Mesothelial cell of epicardium (in vitro differentiated cells): Measurements from ENCODE around the gene NEK8. TPM values are rescaled to one million over a fixed set of nuclear protein-coding genes. Genes with fewer than 3 reads are reported as not detected.

Experiments used
- DNase-seq, 2 experiments: peaks; one replicate each; pipeline ENCODE4 v3.0.0; 2021; ENCODE audit warnings: low spot score in 2 of 2; ENCODE audit not compliant: unreplicated experiment in 2 of 2
- H3K27ac Mint-ChIP-seq: 2 replicates; pipeline ENCODE4 v1.8.0; 2021; ENCODE audit warnings: mixed read lengths
- H3K27me3 Mint-ChIP-seq: 2 replicates; pipeline ENCODE4 v1.8.0; 2021; ENCODE audit warnings: low read depth, mixed read lengths
- H3K36me3 Mint-ChIP-seq: 2 replicates; pipeline ENCODE4 v1.8.0; 2021; ENCODE audit warnings: mixed read lengths
- H3K4me1 Mint-ChIP-seq: 2 replicates; pipeline ENCODE4 v1.8.0; 2021; ENCODE audit warnings: mixed read lengths
- H3K4me3 Mint-ChIP-seq: 2 replicates; pipeline ENCODE4 v1.8.0; 2021; ENCODE audit warnings: mild to moderate bottlenecking, moderate library complexity, mixed read lengths
- H3K9me3 Mint-ChIP-seq: 2 replicates; pipeline ENCODE4 v1.8.0; 2021; ENCODE audit warnings: mixed read lengths
- total RNA-seq: library from RNA; stranded (reverse); gene quantifications from 3 replicates; pipeline ENCODE4 v1.2.1, GENCODE V29; 2021
- TF ChIP-seq, protein P1 (sequence below): fragments of 200-600 bp; sonication (generic); IDR thresholded peaks from one replicate; pipeline ENCODE4 v1.5.0; 2021; ENCODE audit warnings: antibody characterized with exemption; ENCODE audit not compliant: unreplicated experiment

The NEK8 gene
- total RNA-seq, 1 donor from 2014 or later: 7.6 TPM

DNA sequence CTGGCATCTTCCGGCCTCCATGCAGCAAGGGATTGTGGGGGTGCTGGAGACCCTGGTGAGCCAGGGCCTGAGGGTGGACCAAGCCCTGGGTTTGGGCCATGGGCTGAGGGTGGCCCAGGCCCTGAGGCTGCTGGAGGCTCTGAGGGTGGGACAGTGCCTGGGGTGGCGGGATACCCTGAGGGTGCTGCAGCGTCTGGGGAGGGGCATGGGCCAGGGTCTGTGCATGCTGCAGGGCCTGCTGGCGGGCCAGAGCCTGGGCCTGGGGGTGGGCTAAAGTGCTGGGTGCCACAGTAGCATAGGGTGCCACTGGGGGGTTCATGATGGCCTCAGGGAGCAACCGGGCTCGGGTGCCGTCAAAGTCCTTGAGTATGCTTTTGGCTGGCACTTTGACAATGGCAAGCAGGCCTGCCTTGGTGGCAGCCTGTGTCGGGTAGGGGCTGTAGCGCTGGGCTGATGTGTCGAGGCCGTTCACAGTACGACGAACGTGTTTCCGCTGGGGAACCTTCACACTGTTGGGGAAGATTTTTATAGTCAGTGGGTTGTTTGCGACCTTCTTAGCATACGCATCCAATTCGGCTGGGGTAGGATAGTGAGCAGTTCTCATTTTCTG is 30.8 kb downstream of the NEK8 start:
- H3K27ac Mint-ChIP-seq: no peak overlapping the region
- DNase-seq: no peak
- no peak overlapping the region for H3K4me3 Mint-ChIP-seq
- TF ChIP-seq, protein P1, sequence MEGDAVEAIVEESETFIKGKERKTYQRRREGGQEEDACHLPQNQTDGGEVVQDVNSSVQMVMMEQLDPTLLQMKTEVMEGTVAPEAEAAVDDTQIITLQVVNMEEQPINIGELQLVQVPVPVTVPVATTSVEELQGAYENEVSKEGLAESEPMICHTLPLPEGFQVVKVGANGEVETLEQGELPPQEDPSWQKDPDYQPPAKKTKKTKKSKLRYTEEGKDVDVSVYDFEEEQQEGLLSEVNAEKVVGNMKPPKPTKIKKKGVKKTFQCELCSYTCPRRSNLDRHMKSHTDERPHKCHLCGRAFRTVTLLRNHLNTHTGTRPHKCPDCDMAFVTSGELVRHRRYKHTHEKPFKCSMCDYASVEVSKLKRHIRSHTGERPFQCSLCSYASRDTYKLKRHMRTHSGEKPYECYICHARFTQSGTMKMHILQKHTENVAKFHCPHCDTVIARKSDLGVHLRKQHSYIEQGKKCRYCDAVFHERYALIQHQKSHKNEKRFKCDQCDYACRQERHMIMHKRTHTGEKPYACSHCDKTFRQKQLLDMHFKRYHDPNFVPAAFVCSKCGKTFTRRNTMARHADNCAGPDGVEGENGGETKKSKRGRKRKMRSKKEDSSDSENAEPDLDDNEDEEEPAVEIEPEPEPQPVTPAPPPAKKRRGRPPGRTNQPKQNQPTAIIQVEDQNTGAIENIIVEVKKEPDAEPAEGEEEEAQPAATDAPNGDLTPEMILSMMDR: no peak
- H3K9me3 Mint-ChIP-seq: no peaks in the 10 kb centered on the region
- no peaks in the 10 kb centered on the region for H3K27me3 Mint-ChIP-seq
- peaks cover 1% of the 10 kb centered on the region for H3K4me1 Mint-ChIP-seq
- peaks cover 9% of the 10 kb centered on the region for H3K36me3 Mint-ChIP-seq

DNA sequence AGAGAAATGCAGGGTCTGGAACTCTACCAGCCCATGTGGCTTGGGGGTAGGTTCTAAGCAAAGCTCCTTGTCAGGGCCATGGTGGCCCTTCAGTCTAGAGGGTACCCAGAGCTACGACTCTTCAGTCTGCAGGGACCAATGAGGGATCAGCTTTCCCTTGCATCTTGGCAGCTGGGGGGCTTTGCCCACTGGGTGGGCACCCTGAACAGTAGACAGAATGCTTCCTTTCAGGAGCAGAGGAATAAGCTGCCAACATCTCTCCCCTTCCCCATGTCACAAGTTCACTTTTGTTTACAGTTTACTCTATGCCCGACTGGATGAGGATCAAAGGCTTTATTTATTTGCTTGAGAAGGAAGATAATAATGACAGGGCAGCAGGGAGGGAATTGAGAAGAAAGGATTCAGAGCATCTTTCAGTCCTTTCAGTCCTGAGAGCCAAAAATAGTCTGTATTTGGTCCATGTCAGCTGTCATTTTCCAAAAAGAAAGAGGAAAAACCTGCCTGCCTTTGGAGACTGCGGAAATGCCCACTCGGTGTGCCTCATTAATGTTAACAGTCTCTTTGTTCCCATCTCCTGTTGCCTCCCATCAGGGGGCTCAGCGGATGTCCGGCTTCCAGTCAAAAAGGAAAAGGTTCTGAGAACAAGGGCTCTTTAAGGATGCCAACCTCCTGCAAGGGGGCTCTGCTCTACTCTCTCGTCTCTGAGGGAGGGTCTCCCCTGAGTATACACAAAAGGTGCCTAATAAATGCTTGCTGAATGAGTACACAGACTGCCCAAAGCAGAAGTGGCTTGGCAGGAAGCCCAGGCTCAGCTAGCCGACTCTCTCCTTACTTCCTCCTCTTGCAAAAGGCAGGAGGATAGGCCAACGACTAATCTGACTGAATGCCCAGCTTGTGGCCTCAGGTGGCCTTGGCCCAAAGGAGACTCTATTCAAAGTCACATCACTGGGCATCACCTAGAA is 32.3 kb downstream of the NEK8 start:
- Mint-ChIP-seq H3K27me3 (no peaks in the 10 kb centered on the region), H3K4me3 (no peak overlapping the region), H3K36me3 (peaks cover 13% of the 10 kb centered on the region), H3K27ac (no peak overlapping the region), H3K9me3 (no peaks in the 10 kb centered on the region), H3K4me1 (peaks cover 1% of the 10 kb centered on the region)
- DNase-seq: no peak
- TF ChIP-seq, protein P1: no peak

DNA sequence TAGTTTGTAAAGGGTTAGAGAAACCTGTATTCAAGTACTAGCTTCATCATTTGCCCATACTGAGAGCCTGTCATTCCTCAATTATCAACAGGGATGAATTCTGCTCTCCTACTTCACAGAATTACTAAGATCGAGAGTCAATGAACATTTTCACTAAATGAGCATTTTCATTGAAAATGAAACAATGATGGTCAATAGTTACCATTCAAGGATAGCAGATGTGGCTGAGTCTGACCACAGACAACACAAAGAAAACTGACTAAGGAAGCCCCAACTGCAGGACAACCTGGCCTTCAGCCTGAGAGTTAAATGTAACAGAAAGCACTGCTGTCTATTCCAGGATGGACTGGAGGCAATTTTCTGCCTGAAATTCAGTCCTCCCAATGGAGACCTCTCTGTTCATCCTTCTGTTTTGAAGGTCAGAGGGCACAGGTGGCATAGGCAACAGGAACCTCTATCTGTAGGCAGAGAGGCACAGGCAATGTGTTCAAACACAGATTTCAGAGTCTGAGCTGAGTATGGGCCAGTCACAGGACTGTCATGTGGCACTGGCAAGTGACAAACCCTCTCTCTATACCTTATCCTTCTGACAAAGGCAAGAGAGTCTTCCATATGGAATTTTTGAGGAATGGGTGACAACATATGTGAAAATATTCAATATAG is 34.7 kb downstream of the NEK8 start:
- Mint-ChIP-seq H3K27ac (no peak overlapping the region), H3K9me3 (no peaks in the 10 kb centered on the region), H3K4me1 (peaks cover 1% of the 10 kb centered on the region), H3K36me3 (peaks cover 9% of the 10 kb centered on the region), H3K4me3 (no peak overlapping the region), H3K27me3 (no peaks in the 10 kb centered on the region)
- no peak for DNase-seq
- TF ChIP-seq, protein P1: no peak

DNA sequence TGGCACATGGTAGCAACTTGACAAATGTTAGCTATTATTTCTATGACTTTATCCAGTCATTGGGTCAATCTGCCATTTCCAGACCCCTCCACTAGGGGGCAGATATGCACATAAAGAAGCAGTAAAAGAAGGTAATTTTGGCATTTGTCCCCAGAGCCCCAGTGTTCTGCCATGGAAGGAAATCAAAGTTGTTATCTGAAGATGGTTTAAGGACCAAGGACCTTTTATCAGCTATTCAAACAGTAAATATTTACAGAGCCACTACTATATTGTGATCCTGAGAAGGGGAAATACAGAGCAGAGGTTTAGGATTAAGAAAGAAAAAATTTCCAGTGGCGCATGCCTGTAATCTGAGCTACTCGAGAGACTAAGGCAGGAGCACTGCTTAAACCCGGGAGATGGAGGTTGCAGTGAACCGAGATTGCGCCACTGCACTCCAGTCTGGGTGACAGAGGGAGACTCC is 35.2 kb downstream of the NEK8 start:
- H3K9me3 Mint-ChIP-seq: no peaks in the 10 kb centered on the region
- no peaks in the 10 kb centered on the region for H3K27me3 Mint-ChIP-seq

DNA sequence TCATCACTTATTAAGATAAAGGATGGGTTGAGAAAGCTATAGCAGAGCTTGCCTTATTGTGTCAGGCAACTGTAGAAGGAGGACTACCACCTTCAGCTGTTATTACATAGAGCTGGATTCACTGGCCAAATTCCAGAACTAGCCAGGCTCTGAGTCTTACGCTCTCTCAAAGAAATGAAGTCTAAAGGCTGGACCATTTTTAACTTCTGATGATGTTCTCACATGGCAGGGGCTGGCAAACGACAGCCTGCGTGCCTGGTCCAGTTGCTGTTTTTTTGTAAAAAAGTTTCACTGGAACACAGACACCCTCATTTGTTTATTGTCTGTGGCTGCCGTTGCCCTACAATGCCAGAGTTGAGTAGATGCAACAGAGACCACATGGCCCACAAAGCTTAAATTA is 36.5 kb downstream of the NEK8 start:
- Mint-ChIP-seq H3K27me3 (no peaks in the 10 kb centered on the region), H3K36me3 (peaks cover 9% of the 10 kb centered on the region), H3K27ac (no peak overlapping the region), H3K9me3 (no peaks in the 10 kb centered on the region), H3K4me1 (peaks cover 1% of the 10 kb centered on the region), H3K4me3 (no peak overlapping the region)
- TF ChIP-seq, protein P1: no peak
- no peak for DNase-seq

More for the DNA sequence above, 35.2 kb downstream of the NEK8 start:
- TF ChIP-seq, protein P1: peak; percentile 99
- H3K4me1 Mint-ChIP-seq: peaks cover 1% of the 10 kb centered on the region
- H3K4me3 Mint-ChIP-seq: no peak overlapping the region
- H3K27ac Mint-ChIP-seq: peak overlapping the region; percentile 78
- H3K36me3 Mint-ChIP-seq: peaks cover 9% of the 10 kb centered on the region
- DNase-seq: peak in 1 of 2 experiments; percentile 76
